ENCODE measurements around the gene POU2F3.

GRCh38 chr11:120326845-120327281 lies 86.9 kb downstream of the POU2F3 start:
- TF ChIP-seq CTCF (conservative IDR thresholded peaks at IDR 0.05 in 1 of 2, IDR thresholded peaks at IDR 0.05 in 1 of 2; ENCODE audit: low read depth in 1 of 2, low read length in 2 of 2) (no peak), EZH2 (IDR thresholded peaks at IDR 0.05; ENCODE audit: low read length, missing control alignments) (no peak)
